Activated T-cell treated with anti-CD3 and anti-CD28 coated beads, Interleukin-2, amount 50 U/mL, for 4 hours (primary cell): ENCODE measurements around the gene TRIM36. TPM values are rescaled to one million over a fixed set of nuclear protein-coding genes. Genes with fewer than 3 reads are reported as not detected.
A peak's percentile ranks its signal among the peaks of the same experiment; 100 is the strongest.

Experiments used
- ATAC-seq, 2 donors: fragments of 200-7000 bp; cut with Tn5 transposase; one replicate each; pipeline ENCODE4 v1.10.0; 2021
- DNase-seq: peaks from one replicate; pipeline ENCODE4 v3.0.0-alpha.2; 2020
- H3K27me3 Mint-ChIP-seq: one replicate; pipeline ENCODE4 v1.8.0; 2021; ENCODE audit warnings: low read depth, mixed read lengths
- H3K36me3 Mint-ChIP-seq: one replicate; pipeline ENCODE4 v1.8.0; 2022; ENCODE audit warnings: mixed read lengths; ENCODE audit not compliant: insufficient read depth
- H3K4me1 Mint-ChIP-seq: one replicate; pipeline ENCODE4 v1.8.0; 2021; ENCODE audit warnings: low read depth, mixed read lengths
- H3K4me3 Mint-ChIP-seq: one replicate; pipeline ENCODE4 v1.8.0; 2021; ENCODE audit warnings: mild to moderate bottlenecking, moderate library complexity, mixed read lengths
- H3K9me3 Mint-ChIP-seq: one replicate; pipeline ENCODE4 v1.8.0; 2021; ENCODE audit warnings: mixed read lengths
- total RNA-seq, 3 donors: library from RNA; stranded (reverse); gene quantifications; one replicate each; pipeline ENCODE4 v1.2.1, GENCODE V29; 2021

The TRIM36 gene
- total RNA-seq, 3 donors from 2014 or later = not detected

- ATAC-seq (no peak), DNase-seq (no peak)
- no peaks in the 10 kb centered on the region for H3K36me3 Mint-ChIP-seq
- H3K4me3 Mint-ChIP-seq = no peak overlapping the region
- H3K4me1 Mint-ChIP-seq = no peaks in the 10 kb centered on the region
- H3K9me3 Mint-ChIP-seq = no peaks in the 10 kb centered on the region
- H3K27me3 Mint-ChIP-seq = peaks cover 20% of the 10 kb centered on the region
Observed at GRCh38 chr5:115132465-115132864, 37.2 kb downstream of the TRIM36 start.

GRCh38 chr5:115126303-115126702 lies 43.4 kb downstream of the TRIM36 start:
- Mint-ChIP-seq H3K4me3 (no peak overlapping the region), H3K9me3 (no peaks in the 10 kb centered on the region), H3K4me1 (no peaks in the 10 kb centered on the region), H3K36me3 (no peaks in the 10 kb centered on the region), H3K27me3 (peaks cover 11% of the 10 kb centered on the region)
- DNase-seq (no peak), ATAC-seq (no peak)

DNA sequence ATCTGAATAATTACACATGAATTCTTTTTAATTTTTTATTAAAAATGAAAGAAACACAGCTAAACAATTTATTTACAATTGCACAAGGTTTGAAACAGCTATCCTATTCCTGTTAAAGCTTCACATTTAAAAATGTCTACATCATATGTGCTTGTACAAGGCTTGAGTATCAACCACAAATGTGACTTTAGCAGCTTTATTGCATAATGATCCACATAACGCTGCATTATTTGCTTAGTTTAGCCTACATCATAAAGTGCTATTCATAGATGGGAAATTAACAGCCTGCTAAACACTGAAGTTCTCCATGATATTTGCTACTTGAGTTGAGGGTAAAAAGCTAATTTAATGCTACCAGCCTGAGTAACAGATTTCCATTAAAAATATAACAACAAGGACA lies 45.0 kb downstream of the TRIM36 start:
- no peaks in the 10 kb centered on the region for H3K4me1 Mint-ChIP-seq
- H3K4me3 Mint-ChIP-seq = no peak overlapping the region
- no peaks in the 10 kb centered on the region for H3K9me3 Mint-ChIP-seq
- ATAC-seq (no peak), DNase-seq (no peak)
- peaks cover 9% of the 10 kb centered on the region for H3K27me3 Mint-ChIP-seq
- no peaks in the 10 kb centered on the region for H3K36me3 Mint-ChIP-seq

DNA sequence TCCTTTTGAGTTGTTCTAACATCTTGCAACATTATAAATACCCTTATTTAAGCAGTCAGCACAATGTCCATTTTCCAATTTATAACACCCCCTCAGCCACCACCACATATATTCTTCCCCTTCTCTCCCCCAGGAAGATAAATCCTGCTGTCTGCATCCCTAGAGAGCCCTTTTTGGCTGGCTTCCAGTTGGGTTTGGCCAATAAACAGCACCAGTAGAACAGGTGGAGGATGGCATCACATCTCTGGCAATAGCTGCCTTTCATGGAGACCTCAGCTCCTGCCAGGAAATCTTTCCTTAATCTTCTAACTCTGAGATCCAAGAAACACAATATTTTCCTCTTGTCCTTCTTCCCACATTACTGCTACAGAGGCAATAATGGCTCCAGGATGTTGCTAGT lies 53.7 kb downstream of the TRIM36 start:
- no peak for DNase-seq

GRCh38 chr5:115109840-115110239 lies 59.9 kb downstream of the TRIM36 start:
- H3K4me3 Mint-ChIP-seq = no peak overlapping the region

More for the DNA sequence above, 53.7 kb downstream of the TRIM36 start:
- Mint-ChIP-seq H3K27me3 (peaks cover 34% of the 10 kb centered on the region), H3K4me1 (no peaks in the 10 kb centered on the region), H3K36me3 (no peaks in the 10 kb centered on the region), H3K9me3 (no peaks in the 10 kb centered on the region), H3K4me3 (no peak overlapping the region)
- no peak for ATAC-seq

DNA sequence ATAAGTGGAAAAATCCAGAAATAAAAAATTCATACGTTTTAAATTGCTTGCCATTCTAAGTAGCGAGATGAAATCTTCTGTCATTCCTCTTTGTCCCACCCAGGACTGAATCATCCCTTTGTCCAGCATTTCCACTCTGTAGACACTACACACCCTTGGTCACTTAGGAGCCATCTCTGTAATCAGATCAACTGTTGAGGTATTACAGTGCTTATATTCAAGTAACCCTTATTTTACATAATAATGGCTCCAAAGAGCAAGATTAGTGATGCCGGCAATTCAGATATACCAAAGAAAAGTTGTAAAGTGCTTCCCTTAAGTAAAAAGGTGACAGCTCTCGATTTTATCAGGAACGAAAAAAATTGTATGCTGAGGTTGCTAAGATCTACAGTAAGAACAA lies 60.4 kb downstream of the TRIM36 start:
- Mint-ChIP-seq H3K27me3 (peaks cover 32% of the 10 kb centered on the region), H3K4me1 (no peaks in the 10 kb centered on the region), H3K36me3 (no peaks in the 10 kb centered on the region), H3K4me3 (no peak overlapping the region), H3K9me3 (no peaks in the 10 kb centered on the region)
- ATAC-seq (no peak), DNase-seq (no peak)

More at GRCh38 chr5:115109840-115110239, 59.9 kb downstream of the TRIM36 start:
- no peak for DNase-seq
- Mint-ChIP-seq H3K4me1 (no peaks in the 10 kb centered on the region), H3K36me3 (no peaks in the 10 kb centered on the region), H3K9me3 (no peaks in the 10 kb centered on the region), H3K27me3 (peaks cover 32% of the 10 kb centered on the region)
- ATAC-seq = no peak

DNA sequence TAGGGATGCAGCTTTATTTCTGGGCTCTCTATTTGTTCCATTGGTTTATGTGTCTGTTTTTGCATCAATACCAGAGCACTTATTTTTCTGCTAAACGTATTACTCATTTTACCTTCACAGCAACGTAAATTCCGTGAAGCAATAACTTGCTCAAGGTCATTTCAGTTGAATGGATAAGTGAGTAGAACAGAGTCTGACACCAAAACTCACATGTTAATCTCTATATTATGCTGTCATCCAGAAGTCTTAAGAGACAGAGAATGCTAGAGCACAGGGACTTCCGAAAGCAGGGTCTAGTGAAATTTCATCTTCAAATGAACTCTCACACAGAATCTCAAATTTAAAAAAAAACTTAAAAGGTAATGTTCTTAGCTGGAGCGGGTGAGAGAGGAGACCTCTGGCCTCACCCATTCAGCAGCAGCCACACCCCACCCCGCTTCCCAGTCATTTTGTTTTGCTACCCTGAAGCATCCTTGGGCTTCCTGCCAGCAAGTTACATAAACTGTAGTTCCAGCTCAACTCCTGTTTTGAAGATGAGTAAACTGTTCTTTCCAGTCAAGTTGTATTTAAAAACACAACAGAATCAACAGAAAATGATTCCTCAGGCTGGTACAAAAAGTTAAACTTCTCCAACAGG lies 69.3 kb downstream of the TRIM36 start:
- no peak for ATAC-seq
- H3K27me3 Mint-ChIP-seq = peaks cover 20% of the 10 kb centered on the region

DNA sequence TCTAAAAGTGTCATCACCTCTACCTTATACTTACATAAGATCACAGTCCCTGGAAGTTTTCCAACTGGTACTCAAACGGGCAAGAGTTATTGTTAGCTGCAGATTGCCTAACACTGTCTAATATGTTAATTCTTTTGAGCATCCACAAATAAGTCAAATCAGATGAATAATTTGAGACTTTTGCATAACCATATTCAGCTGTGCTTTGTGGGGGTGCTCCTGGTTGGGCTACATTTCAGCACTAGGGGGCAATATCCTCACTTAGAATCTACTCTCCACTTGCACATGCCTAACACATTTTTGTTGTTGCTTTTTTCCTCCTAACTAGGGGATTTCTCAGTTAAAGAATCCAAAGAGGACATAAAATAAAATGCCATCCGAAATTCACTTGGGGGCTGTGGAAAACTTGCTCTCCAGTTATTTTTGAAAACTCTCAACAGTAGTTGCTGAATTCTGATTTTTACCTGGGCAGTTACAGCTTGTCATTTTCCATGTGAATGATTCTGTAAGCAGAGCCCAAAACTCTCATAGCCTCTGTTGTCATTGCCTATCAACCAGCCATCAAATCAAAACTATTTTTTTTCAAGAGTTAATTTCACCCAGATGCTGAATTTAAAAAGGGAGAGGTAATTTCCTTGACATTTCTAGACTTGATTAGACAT lies 71.5 kb downstream of the TRIM36 start:
- Mint-ChIP-seq H3K4me3 (no peak overlapping the region), H3K4me1 (no peaks in the 10 kb centered on the region), H3K27me3 (peaks cover 11% of the 10 kb centered on the region), H3K9me3 (no peaks in the 10 kb centered on the region), H3K36me3 (no peaks in the 10 kb centered on the region)
- DNase-seq = no peak
- ATAC-seq = peak; percentile 57 to 77

More for the DNA sequence above, 69.3 kb downstream of the TRIM36 start:
- no peak for DNase-seq
- Mint-ChIP-seq H3K9me3 (no peaks in the 10 kb centered on the region), H3K4me1 (no peaks in the 10 kb centered on the region), H3K4me3 (no peak overlapping the region), H3K36me3 (no peaks in the 10 kb centered on the region)

- Mint-ChIP-seq H3K4me3 (no peak overlapping the region), H3K27me3 (peaks cover 11% of the 10 kb centered on the region), H3K4me1 (no peaks in the 10 kb centered on the region), H3K36me3 (no peaks in the 10 kb centered on the region), H3K9me3 (no peaks in the 10 kb centered on the region)
- no peak for ATAC-seq
- no peak for DNase-seq
Observed at GRCh38 chr5:115097236-115097635, 72.5 kb downstream of the TRIM36 start.

- Mint-ChIP-seq H3K4me3 (no peak overlapping the region), H3K36me3 (no peaks in the 10 kb centered on the region), H3K27me3 (peaks cover 16% of the 10 kb centered on the region), H3K9me3 (no peaks in the 10 kb centered on the region), H3K4me1 (no peaks in the 10 kb centered on the region)
- DNase-seq = no peak
- ATAC-seq = no peak
Observed at GRCh38 chr5:115096034-115096769, 73.5 kb downstream of the TRIM36 start.

DNA sequence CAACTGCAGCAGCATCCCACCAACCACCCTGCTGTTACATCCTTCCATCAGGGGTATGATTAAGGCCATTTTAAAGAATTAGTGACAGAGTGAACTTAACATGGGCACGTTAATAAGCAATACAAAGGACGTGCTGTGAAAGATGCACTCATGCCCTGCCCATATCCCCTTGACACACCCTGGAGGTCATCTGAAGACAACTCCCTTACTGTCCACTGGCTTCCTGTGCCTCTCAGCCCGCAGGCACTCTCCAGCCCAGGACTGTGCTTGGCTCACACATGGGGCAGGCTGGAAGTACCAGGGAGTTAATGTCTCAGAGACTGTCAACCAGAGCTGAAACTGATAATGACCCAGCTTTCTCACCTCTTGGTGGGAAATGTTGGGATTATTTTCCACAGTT lies 81.8 kb downstream of the TRIM36 start:
- Mint-ChIP-seq H3K36me3 (no peaks in the 10 kb centered on the region), H3K4me3 (no peak overlapping the region), H3K27me3 (peaks cover 30% of the 10 kb centered on the region), H3K9me3 (no peaks in the 10 kb centered on the region), H3K4me1 (no peaks in the 10 kb centered on the region)
- DNase-seq (no peak), ATAC-seq (no peak)

GRCh38 chr5:115086473-115086872 lies 83.2 kb downstream of the TRIM36 start:
- ATAC-seq = no peak
- no peak overlapping the region for H3K4me3 Mint-ChIP-seq
- no peaks in the 10 kb centered on the region for H3K36me3 Mint-ChIP-seq
- no peaks in the 10 kb centered on the region for H3K4me1 Mint-ChIP-seq
- H3K9me3 Mint-ChIP-seq = no peaks in the 10 kb centered on the region
- H3K27me3 Mint-ChIP-seq = peaks cover 29% of the 10 kb centered on the region
- no peak for DNase-seq

DNA sequence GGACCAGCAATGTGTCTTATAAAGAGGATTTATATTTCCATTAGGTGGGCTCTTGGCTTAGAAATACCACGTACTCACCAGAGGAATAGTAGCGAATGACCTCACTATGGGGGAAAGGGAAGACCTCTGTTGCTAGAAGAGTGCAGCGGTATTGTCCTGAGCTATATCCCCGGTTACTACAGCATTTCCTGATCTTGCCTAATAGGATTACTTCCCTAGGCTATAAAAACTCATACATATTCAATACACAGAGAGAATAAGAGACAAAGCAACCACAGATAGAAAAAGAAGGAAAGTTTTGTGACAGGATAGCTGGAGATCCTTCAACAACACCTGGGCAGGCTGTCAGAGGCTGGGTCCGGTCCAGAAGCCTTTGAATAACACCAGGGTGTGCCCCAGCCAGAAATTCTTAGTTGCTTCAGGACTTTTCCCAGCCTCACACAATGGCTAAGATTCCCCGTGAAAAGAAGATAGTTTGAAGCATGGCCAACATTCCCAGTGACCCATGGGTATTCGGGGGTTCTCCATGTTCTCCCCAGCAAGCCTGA lies 85.4 kb downstream of the TRIM36 start:
- DNase-seq (no peak), ATAC-seq (no peak)
- Mint-ChIP-seq H3K4me1 (no peaks in the 10 kb centered on the region), H3K9me3 (no peaks in the 10 kb centered on the region), H3K4me3 (no peak overlapping the region), H3K36me3 (no peaks in the 10 kb centered on the region), H3K27me3 (peaks cover 22% of the 10 kb centered on the region)

GRCh38 chr5:115079924-115080623 lies 89.6 kb downstream of the TRIM36 start:
- DNase-seq (no peak), ATAC-seq (no peak)
- Mint-ChIP-seq H3K36me3 (no peaks in the 10 kb centered on the region), H3K9me3 (no peaks in the 10 kb centered on the region), H3K27me3 (peaks cover 12% of the 10 kb centered on the region), H3K4me1 (no peaks in the 10 kb centered on the region), H3K4me3 (no peak overlapping the region)
